GM19238 (cell line): ENCODE measurements around the gene ARL13B.
A peak's percentile ranks its signal among the peaks of the same experiment; 100 is the strongest.
"Not testable (repeated sequence)": the region's sequence is repeated elsewhere in the genome, so short reads cannot be mapped to it uniquely, and the experiment has no call there.

Experiments used
- DNase-seq: peaks from one replicate; pipeline ENCODE4 v3.0.0; 2011; ENCODE audit warnings: low spot score; ENCODE audit not compliant: insufficient read length

The ARL13B gene

DNA sequence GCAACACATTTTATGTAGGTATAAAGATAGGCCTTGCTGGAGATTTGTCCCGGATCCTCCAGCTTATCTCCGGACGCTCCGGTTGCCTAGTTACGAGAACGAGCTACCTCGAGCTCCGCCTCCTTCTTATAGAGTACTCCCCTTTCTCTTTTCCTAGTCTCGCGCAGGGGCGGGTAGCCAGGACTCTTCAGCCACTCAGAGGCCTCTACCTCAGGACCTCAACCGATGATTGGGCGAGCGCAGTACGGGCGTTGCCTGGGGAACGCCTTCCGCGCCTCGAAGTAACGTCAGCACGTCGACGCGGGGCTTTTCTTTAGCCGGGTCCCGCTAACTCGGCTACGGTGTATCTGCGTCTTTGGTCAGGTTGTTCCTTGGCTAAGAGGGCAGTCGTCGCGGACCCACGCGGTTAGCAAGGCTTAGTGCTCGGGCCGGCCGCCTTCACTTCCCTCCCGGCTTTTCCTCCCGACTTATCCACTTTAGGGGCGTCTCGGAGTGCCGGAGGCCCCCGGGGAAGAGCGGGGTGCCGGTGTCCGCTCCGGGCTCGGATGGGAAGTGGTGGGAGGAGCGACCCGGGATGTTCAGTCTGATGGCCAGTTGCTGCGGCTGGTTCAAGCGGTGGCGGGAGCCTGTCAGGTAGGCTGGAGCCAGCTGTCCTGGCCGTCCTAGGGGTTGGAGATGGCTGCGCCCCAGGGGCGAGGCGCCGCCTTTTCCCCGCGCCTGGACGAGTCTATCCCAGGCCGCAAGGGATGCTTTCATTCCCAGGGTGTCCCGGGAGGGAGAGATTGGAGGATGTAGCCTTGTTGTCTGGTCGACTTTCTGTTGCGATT lies at the start of gene ARL13B:
Gene ARL13B, plus strand, starts transcription at position 306 of the 827 bp plus-strand sequence. Its CDS starts 269 bp downstream, at position 575.
- DNase-seq, result peak; percentile 92

DNA sequence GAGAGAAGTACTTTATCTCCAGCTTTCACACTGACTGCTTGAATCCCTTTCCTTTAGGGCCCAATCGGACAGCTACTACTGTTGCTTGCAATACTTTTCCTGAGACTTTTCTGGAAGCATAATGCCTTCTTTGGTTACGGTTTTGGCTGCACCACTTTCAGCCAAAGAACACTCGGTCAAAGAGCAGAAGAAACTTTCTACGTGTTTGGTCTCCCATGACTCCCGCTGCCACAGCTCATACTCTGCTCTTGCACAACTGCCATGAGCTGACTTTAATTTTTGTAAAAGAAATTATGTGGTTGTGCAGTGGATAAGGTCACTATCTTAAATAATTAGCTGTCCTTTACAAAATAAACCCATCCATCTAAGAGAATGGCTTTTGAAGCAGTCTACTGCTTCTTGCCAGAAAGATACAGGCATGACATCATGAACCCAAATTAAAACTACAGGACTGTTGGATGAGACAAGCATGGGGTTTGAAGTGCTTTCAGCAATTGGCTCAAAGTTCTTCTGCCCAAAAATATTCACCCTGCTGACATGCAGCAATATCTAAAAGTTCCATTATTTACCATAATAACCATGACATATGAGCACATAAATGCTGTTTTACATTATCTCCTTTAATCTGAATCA lies 48.2 kb upstream of the ARL13B start:
- DNase-seq, result no peak

DNA sequence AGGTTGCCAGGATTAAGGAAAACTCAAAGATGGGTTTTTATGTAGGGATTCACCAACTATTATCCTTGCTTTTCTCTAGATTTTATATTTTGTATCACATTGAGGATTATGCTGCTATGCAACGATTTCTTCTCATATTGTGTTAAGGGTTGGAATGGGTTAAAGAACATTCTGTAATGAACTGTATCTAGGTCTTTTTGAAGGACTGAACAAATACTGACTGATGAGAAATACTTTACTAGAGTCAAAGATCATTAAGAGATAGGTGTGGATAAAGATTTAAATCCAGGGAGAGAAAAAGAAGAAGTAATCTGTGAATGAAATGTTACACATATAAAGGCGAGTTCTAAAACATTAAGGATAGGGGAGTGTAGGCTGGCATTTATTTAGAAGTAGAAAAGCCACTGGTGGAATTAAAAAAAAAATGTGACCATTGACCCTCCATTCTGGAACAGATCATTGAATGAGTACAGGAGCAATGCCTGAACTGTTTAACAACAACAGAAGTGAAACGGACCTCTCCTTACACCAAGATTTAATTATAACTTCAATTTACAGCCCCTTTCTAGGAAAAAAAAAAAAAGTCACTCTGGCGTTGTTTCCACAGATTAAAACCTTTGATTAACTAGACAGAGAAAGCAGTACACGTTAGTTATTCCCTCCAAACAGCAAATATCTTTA lies 45.4 kb upstream of the ARL13B start:
- DNase-seq, result no peak

DNA sequence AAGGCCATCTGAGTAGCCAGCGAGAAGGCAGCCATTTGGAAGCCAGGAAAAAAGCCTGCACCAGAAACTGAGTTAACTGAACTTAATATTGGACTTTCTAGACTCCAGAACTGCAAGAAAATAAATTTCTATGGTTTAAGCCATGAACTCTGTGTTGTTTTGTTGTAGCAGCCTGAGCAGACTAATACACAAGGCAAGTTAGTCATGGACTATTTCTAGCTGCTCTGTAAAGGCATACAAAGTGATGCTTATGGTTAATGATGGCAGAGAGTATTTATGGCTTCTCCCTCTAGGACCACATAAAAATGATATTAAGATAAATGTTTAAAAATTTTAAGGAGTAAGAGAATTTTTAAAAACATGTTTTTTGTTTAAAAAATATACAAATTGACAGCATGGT lies 43.4 kb upstream of the ARL13B start:
- DNase-seq, result no peak

DNA sequence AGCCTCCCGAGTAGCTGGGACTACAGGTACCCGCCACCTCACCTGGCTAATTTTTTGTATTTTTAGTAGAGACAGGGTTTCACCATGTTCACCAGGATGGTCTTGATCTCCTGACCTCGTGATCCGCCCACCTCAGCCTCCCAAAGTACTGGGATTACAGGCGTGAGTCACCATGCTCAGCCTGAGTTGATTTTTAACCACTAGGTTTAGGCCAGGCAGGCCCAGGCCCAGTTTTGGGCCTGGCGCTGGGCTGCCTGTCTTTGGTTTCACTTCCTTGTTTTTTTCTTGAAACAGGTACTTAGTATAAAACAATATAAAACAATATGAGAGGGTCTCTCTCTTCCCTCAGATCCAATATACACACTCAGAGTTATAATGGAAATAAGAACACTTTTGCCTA lies 42.5 kb upstream of the ARL13B start:
- DNase-seq, result not testable (repeated sequence)

DNA sequence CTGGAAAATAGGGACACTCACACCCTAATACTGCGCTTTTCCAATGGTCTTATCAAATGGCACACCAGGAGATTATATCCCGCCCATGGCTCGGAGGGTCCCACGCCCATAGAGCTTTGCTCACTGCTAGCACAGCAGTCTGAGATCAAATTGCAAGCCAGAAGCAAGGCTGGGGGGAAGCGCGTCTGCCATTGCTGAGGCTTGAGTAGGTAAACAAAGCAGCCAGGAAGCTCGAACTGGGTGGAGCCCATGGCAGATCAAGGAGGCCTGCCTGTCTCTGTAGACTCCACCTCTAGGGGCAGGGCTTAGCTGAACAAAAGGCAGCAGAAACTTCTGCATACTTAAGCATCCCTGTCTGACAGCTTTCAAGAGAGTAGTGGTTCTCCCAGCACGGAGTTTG lies 30.0 kb upstream of the ARL13B start:
- DNase-seq, result not testable (repeated sequence)

DNA sequence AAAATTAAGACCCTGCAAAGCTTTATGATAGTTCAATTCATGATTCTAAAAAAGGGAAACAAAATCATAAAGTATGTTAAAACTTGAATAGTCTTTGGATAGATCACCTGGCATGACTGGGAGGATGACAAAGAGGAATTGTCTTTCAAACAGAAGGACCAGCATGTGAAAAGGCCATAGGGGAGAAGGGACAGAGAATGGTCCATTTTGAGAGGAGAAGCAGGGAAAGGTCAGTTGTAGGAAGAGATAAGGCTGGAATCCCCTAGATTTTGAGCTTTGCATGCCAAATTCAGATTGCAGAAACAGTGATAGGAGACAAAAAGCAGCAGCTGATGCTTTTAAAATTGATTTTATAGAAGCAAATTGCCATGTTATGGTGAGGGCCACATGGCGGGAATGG lies 18.9 kb upstream of the ARL13B start:
- DNase-seq, result no peak

DNA sequence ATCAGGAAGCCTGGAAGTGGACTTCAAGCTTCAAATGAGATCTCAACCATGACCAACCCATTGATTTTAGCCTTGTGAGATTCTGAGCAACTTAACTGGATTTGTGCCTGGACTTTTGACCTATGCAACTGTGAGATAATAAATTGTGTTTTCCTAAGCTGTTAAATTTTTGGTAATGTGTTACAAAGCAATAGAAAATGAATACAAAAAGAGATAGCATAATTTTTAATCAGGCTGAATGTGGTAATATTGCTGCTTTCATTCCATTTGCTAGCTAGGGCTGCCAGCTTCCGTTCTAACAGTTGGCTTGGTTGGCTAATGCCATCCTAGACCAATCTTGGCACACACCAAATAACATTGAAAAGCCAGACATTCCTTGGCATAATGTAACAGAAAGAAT lies 18.5 kb upstream of the ARL13B start:
- DNase-seq, result no peak

DNA sequence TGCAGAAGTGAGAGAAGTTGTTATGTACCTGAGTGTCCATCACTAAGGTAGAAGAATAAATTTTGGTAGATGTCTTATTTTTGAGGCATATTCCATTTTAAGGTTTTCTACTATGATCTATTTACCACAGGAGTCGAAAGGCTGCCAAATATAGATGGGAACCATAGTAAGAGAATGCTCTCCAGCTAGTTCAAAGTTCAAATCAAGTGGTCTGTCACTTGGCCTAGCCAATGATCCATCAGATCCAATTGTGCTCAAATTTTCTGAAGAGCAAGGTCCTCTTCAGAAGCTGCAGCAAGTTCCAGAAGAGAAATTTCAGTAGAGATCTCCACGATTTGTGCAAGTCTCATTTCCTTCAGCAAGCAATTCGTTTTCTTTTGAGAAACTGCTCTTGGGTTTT lies 17.2 kb upstream of the ARL13B start:
- no peak for DNase-seq

DNA sequence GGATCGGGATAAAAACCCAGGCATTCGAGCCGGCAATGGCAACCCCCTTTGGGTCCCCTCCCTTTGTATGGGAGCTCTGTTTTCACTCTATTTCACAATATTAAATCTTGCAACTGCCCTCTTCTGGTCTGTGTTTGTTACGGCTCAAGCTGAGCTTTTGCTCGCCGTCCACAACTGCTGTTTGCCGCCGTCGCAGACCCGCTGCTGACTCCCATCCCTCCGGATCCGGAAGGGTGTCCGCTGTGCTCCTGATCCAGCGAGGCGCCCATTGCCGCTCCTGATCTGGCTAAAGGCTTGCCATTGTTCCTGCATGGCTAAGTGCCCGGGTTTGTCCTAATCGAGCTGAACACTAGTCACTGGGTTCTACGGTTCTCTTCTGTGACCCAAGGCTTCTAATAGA lies 14.8 kb upstream of the ARL13B start:
- not testable (repeated sequence) for DNase-seq

DNA sequence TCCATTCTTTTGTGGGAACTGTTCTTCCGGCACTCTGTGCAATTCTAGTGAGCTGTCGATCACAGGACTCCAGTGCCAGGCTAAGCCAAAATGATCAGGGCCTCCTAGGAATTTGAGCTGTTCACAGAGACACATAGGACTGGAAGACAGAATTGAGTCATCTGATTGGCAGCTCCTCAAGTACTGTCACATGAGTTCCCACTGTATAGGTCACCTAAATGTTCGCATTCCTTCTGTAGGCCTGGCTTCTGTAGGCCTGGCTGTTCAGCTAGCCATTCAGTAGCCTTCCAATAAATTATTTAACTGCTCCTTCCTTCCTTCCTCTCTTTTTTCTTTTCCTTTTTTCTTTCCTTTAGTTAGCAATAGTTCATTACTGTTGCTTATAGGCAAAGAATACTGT lies 10.5 kb upstream of the ARL13B start:
- no peak for DNase-seq

DNA sequence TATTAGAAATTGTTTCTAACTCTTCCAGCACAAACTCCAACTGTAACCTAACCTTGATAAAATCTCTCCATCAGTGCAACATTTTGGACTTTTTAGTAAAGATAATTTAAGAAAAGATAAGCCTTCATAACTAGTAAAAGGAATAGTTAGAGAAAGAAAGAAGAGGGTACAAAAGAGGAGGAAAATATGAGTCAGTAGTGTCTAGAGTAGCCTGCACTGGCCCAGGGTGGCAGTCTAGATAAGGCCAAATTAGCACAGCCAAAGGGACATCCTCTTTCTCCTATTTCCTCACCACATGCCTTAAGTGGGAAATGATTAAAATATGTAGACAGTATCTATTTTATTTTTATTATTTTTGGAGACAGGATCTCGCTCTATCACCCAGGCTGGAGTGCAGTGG lies 10.0 kb upstream of the ARL13B start:
- no peak for DNase-seq

DNA sequence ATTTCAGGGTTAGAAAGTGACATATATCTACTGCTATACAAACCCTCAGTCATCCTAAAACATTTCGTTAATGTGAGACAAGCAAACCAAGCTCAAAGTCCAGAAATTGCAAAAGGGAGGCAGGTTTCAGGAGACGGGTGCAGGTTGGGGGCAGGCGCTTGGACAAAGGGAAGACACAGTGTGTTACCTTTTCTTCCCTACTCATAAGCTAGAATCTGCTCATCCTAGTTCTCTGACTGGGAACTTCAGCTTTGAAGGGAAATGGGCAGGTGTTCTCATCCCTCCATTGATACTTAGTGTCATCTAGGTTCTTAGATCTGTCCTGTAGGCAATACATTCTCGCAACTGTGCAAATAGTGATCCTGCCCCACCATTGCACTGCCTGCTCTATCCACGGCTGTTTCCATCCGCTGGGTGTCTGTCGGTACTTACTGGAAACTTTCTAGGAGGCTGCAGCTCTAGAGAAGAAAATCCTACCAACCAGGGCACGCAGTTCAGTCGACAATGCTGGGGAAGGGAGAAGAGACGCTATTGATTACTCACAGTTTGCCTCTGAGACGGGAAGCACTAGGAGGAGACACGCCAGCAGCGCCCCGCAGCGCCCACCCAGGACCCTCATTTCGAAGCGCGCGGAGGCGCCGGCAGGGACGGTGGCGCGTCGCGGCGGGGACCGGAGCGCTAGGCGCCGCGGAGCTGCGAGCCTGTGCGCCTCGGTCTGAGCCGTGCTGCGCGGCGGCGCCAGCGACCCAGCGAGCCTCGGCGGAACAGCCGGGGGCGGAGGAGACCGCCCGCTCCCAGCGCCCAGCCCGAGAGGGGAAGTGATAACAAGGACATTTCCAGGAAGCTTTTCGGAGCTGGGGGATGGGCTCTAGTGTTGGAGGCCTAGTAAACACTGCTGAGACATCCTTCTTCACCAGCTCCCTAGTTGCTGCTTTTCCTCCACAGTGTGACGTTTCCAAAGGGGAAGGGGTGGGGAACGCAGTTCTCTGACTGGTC lies 6.5 kb upstream of the ARL13B start, which contains the start of gene PROS1:
Gene PROS1, minus strand, starts transcription at position 766 of the 996 bp plus-strand sequence. Its CDS starts 147 bp downstream, at position 619.
- no peak for DNase-seq

DNA sequence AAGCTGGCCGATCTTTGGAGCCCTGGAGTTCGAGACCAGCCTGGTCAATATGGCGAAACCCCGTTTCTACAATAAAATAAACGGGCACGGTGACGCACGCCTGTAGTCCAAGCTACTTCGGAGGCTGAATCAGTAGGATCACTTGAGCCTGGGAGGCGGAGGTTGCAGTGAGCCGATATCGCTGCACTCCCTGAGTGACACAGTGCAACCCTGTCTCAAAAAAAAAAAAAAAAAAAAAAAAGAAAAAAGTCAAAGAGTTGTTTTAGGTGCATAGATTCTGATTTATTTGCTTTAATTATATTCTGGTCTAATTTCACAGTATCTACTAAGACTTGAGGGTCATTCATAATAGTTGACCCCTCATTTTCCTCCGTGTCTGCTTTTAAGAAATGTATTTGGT lies 1.7 kb downstream of the ARL13B start:
- DNase-seq, result no peak

DNA sequence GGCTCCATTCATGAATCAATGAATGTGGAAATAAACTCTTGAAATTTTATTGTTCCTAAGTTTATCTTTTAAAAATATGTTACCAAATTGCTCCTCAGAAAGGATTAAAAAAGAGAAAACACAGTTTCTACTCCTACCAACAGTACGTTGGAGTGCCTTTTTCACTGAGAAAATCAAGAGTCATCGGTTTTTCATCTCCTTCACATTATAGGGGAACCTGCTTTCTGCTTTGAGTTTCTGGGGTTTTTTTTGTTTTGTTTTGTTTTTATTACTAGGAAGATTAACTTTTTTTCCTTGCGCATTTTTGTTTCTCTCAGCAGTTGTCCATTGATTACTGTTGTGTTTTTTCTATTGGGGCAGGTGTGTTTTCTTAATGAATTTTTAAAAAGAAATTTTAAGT lies 3.5 kb downstream of the ARL13B start:
- DNase-seq, result no peak

DNA sequence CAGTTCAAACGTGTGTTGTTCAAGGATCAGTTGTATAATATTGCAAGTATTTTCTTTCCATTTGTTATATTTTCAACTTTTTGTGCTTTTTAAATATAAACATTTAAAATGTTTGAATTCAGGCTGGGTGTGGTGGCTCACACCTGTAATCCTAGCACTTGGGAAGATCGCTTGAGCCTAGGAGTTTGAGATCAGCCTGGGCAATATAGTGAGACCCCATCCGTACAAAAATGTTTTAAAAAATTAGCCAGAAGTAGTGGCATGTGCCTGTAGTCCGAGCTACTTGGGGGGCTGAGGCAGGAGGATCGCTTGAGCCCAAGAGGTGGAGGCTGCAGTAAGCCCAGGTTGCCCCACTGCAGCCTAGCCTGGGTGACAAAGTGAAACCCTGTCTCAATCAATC lies 4.7 kb downstream of the ARL13B start:
- no peak for DNase-seq

DNA sequence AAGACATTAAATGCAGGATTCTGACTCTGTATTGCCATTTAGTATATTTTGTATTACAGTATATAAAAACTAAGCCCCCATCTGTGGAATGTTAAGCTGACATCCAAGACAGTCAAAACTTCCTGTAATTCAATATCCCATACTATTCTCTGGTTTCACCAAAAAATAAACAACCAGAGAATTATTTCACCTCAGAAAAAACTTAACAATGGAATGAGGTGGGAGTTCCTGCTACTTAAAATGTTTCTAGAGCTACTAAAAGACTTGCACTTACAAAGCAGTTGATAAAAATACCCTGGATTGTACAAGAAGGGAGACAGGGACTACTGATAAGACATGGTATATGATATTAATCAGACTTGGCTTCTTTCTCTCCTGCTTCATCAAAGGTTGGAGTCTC lies 8.3 kb downstream of the ARL13B start:
- DNase-seq, result no peak

DNA sequence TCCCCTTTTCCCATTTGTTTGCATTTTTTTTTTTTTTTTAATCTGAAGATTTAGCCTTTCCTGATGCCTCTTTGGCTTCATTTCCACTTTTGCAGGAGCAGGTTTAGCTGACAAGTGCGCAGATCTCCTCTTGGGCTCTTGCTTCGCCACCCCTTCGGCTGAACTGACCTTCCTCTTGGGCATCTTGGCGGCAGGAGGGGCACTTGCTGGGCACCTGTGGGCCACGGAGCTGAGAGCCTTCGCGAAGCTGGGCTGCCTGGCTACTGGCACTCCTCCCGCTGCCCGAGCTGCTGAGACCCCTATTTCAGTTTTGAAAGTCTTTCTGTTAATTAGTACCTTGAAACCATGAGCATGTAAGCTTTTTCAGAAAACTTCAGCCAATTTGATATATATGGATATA lies 8.8 kb downstream of the ARL13B start:
- DNase-seq, result no peak

DNA sequence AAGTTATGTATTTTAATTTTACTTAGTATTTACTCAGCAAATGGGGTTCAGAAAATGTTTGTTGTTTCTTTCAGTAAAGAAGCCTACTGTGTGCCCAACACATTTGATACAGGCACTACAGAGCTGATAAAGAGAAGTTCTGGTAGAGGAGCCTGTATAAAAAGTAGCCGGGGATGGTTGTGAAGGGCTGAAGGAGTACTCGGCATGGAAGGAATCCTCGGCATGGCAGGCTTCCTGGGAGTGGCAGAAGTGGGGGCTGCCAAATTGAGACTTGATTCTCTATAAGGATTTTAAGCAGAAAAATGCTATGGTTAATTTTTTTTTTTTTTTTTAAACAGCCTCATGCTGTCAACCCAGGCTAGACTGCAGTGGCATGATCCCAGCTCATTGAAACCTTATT lies 9.3 kb downstream of the ARL13B start:
- DNase-seq, result no peak

DNA sequence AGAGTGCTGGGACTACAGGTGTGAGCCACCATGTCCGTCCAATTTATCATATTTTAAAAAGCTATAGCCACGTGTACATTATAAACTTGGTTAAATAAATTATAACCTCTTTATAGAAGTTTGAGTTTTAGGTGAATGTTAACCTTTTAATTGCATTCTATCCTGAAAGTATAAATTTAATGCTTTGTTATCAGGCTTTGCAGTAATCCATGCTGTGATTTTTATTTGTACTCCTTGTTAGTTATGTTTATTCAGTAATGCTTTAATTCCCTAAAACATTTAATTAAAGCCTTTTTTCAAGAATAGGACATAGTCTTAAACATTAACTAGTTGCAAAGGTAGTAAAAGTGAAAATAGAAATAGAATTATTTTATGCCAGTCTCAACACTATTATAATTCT lies 11.7 kb downstream of the ARL13B start:
- no peak for DNase-seq

DNA sequence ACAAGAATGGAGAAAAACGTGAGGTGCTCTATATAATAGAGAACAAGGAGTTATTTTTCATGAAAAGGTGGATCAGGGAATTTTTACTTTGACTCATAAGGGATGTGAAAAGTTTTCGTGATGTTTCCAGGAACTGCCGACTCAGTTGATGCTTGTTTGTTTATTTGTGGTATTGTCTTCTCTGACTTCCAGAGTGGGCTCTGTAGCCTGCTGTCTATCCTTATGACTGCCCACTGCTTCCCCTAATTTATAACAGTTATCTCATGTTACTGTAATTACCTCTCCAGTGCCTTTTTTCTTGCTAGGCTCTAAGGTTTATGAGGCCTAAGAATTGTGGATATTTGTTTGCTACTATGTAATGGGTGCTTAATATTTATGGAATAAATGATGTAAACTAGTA lies 12.3 kb downstream of the ARL13B start:
- DNase-seq, result no peak
